H1 (cell line): ENCODE data around the gene DHX58. TPM values are rescaled to one million over a fixed set of nuclear protein-coding genes. Genes with fewer than 3 reads are reported as not detected.

Experiments
- CTCF ChIA-PET: fragments of 300-600 bp; sonication (Branson Sonifier 250); formaldehyde crosslinking; loops from one replicate; lab custom pipeline; 2021; ENCODE audit not compliant: partially characterized antibody; lab: Charles Lee
- POLR2A ChIA-PET: fragments of 300-600 bp; sonication (Branson Sonifier 250); formaldehyde crosslinking; loops from one replicate; lab custom pipeline; 2021; ENCODE audit warnings: inconsistent platforms; ENCODE audit not compliant: partially characterized antibody; lab: Charles Lee
- DNase-seq, 2 experiments: peaks; one replicate each; pipeline versions ENCODE4 v3.0.0 to v3.0.0-alpha.2; 2010 to 2022; ENCODE audit warnings: low spot score in 2 of 2, low read depth in 1 of 2, mixed read lengths in 1 of 2
- FAIRE-seq: peaks from 2 replicates; lab custom pipeline; 2011; peaks lifted over from hg19 to GRCh38; lab: Jason Lieb, UNC
- H2AFZ ChIP-seq: 2 replicates; pipeline ENCODE4 v1.8.1; 2012; ENCODE audit warnings: low read length, inconsistent platforms
- H2AK5ac ChIP-seq: 2 replicates; pipeline ENCODE4 v1.6.1; 2013; ENCODE audit warnings: low read depth, low read length
- H2BK120ac ChIP-seq: replicated peaks from 2 replicates; pipeline ENCODE3; 2013; ENCODE audit warnings: low read depth, low read length, inconsistent platforms
- H2BK12ac ChIP-seq: 2 replicates; pipeline ENCODE4 v1.6.1; 2013; ENCODE audit warnings: low read depth, low read length
- H2BK15ac ChIP-seq: 2 replicates; pipeline ENCODE4 v1.6.1; 2013; ENCODE audit warnings: low read length
- H2BK20ac ChIP-seq: 2 replicates; pipeline ENCODE4 v1.6.1; 2013; ENCODE audit warnings: low read length
- H2BK5ac ChIP-seq: 2 replicates; pipeline ENCODE4 v1.6.1; 2013; ENCODE audit warnings: low read depth, low read length
- H3K14ac ChIP-seq: 2 replicates; pipeline ENCODE4 v1.6.1; 2013; ENCODE audit warnings: inconsistent platforms; ENCODE audit not compliant: insufficient read length
- H3K18ac ChIP-seq: 2 replicates; pipeline ENCODE4 v1.6.1; 2013; ENCODE audit warnings: low read length; ENCODE audit errors: extremely low read depth
- H3K23ac ChIP-seq: 2 replicates; pipeline ENCODE4 v1.6.1; 2013; ENCODE audit warnings: inconsistent platforms; ENCODE audit not compliant: insufficient read length
- H3K23me2 ChIP-seq: 2 replicates; pipeline ENCODE4 v1.6.1; 2013; ENCODE audit warnings: low read depth, low read length
- H3K27ac ChIP-seq: 2 replicates; pipeline ENCODE4 v1.6.1; 2011; ENCODE audit warnings: low read depth, low read length, inconsistent platforms
- H3K27me3 ChIP-seq, 4 experiments: replicated peaks in 1 of 4; 1 replicate in 1 of 4; 2 replicates in 3 of 4; pipeline versions ENCODE4 v1.6.1 to v1.8.1; 2011 to 2013; ENCODE audit warnings: low read length in 3 of 4, mild to moderate bottlenecking in 3 of 4, inconsistent platforms in 2 of 4, mixed read lengths in 2 of 4, moderate library complexity in 1 of 4; ENCODE audit not compliant: control insufficient read depth in 3 of 4, insufficient read depth in 3 of 4; ENCODE audit errors: extremely low read depth in 1 of 4
- H3K36me3 ChIP-seq, 4 experiments: 2 replicates each; pipeline versions ENCODE4 v1.6.1 to v1.8.1; 2011 to 2013; ENCODE audit warnings: mild to moderate bottlenecking in 4 of 4, low read length in 3 of 4, moderate library complexity in 2 of 4, control low read depth in 1 of 4, inconsistent platforms in 1 of 4; ENCODE audit not compliant: insufficient read depth in 4 of 4, control insufficient read depth in 2 of 4
- H3K4ac ChIP-seq: replicated peaks from 2 replicates; pipeline ENCODE3; 2013; ENCODE audit warnings: low read length, low read depth, mixed read lengths, inconsistent platforms; ENCODE audit not compliant: insufficient read length
- H3K4me1 ChIP-seq, 4 experiments: replicated peaks in 1 of 4; 1 replicate in 1 of 4; 2 replicates in 3 of 4; pipeline versions ENCODE4 v1.6.1 to v1.8.1; 2011 to 2013; ENCODE audit warnings: low read length in 3 of 4, inconsistent platforms in 2 of 4, mixed read lengths in 1 of 4; ENCODE audit not compliant: insufficient read depth in 4 of 4, control insufficient read depth in 3 of 4
- H3K4me2 ChIP-seq, 2 experiments: 2 replicates each; pipeline versions ENCODE4 v1.6.1 to v1.8.1; 2011 to 2013; ENCODE audit warnings: low read depth in 2 of 2, low read length in 2 of 2, control low read depth in 1 of 2, inconsistent platforms in 1 of 2, mild to moderate bottlenecking in 1 of 2; ENCODE audit not compliant: insufficient read depth in 1 of 2
- H3K4me3 ChIP-seq, 4 experiments: fragments of 200-600, 300-600 bp in 1 of 4; sonication (generic), shearing (Covaris generic), sonication (Bioruptor Twin) in 1 of 4; 2 replicates each; pipeline versions ENCODE4 v1.5.1 to v1.8.1; 2011 to 2016; ENCODE audit warnings: low read length in 4 of 4, low read depth in 3 of 4, control low read depth in 2 of 4, inconsistent platforms in 2 of 4, mild to moderate bottlenecking in 2 of 4, mixed read lengths in 1 of 4, moderate library complexity in 1 of 4; ENCODE audit not compliant: insufficient read depth in 2 of 4; ENCODE audit errors: extremely low read depth in 1 of 4
- H3K56ac ChIP-seq: replicated peaks from 2 replicates; pipeline ENCODE3; 2013; ENCODE audit warnings: low read depth, mild to moderate bottlenecking, mixed read lengths, low read length, inconsistent platforms; ENCODE audit not compliant: insufficient read length
- H3K79me1 ChIP-seq: 2 replicates; pipeline ENCODE4 v1.6.1; 2013; ENCODE audit warnings: low read depth, low read length, control low read depth
- H3K79me2 ChIP-seq, 2 experiments: 2 replicates each; pipeline versions ENCODE4 v1.6.1 to v1.8.1; 2012 to 2013; ENCODE audit warnings: low read length in 2 of 2, mild to moderate bottlenecking in 2 of 2, inconsistent platforms in 1 of 2; ENCODE audit not compliant: insufficient read depth in 2 of 2, control insufficient read depth in 1 of 2
- H3K9ac ChIP-seq, 4 experiments: replicated peaks in 1 of 4; 1 replicate in 1 of 4; 2 replicates in 3 of 4; pipeline versions ENCODE4 v1.6.1 to v1.8.1; 2011 to 2013; ENCODE audit warnings: low read depth in 3 of 4, low read length in 3 of 4, control low read depth in 2 of 4, mild to moderate bottlenecking in 2 of 4, moderate library complexity in 2 of 4, inconsistent platforms in 1 of 4; ENCODE audit errors: extremely low read depth in 1 of 4
- H3K9me3 ChIP-seq, 2 experiments: 2 replicates each; pipeline versions ENCODE4 v1.6.1 to v1.8.1; 2012 to 2013; ENCODE audit warnings: mild to moderate bottlenecking in 2 of 2, moderate library complexity in 2 of 2, control low read depth in 1 of 2, inconsistent platforms in 1 of 2, low read depth in 1 of 2, low read length in 1 of 2, mixed read lengths in 1 of 2; ENCODE audit not compliant: insufficient read depth in 2 of 2
- H4K20me1 ChIP-seq, 2 experiments: replicated peaks in 1 of 2; 2 replicates each; pipeline versions ENCODE3 to v1.8.1; 2011 to 2013; ENCODE audit warnings: inconsistent platforms in 2 of 2, low read length in 2 of 2, mild to moderate bottlenecking in 1 of 2; ENCODE audit not compliant: insufficient read depth in 2 of 2, control insufficient read depth in 1 of 2
- H4K5ac ChIP-seq: 2 replicates; pipeline ENCODE4 v1.6.1; 2013; ENCODE audit warnings: low read length, low read depth, mixed read lengths, inconsistent platforms; ENCODE audit not compliant: insufficient read length
- H4K8ac ChIP-seq: 2 replicates; pipeline ENCODE4 v1.8.0; 2013; ENCODE audit warnings: mild to moderate bottlenecking, moderate library complexity, low read length, inconsistent platforms; ENCODE audit not compliant: insufficient read depth; ENCODE audit errors: extremely low read depth
- H4K91ac ChIP-seq: replicated peaks from 2 replicates; pipeline ENCODE3; 2013; ENCODE audit warnings: low read length, mixed read lengths, inconsistent platforms; ENCODE audit not compliant: insufficient read length
- SRF ChIP-seq: IDR thresholded peaks from 2 replicates; pipeline ENCODE4 v1.6.1; 2011; ENCODE audit warnings: mild to moderate bottlenecking, low read depth, low read length, moderate library complexity
- WGBS, 2 experiments: shearing (Covaris generic) in 1 of 2; methylation state at CpG; one replicate each; pipeline versions ENCODE4 v1.1.6 to v1.1.7; 2013 to 2015; ENCODE audit warnings: low lambda C conversion rate in 2 of 2, mixed read lengths in 2 of 2, inconsistent platforms in 1 of 2, low coverage in 1 of 2, missing lambda C conversion rate in 1 of 2; ENCODE audit not compliant: insufficient replicate concordance in 2 of 2, insufficient coverage in 1 of 2, insufficient read length in 1 of 2; ENCODE audit errors: extremely low coverage in 1 of 2, missing lambda C conversion rate in 1 of 2; 5-methylcytosine and 5-hydroxymethylcytosine counted together
- polyA plus RNA-seq, 7 experiments: library from polyadenylated mRNA; depleted of rRNA in 3 of 7; stranded (reverse) in 5 of 7; unstranded in 2 of 7; fragments of >200 nt in 5 of 7; fragments of 200-250 nt in 2 of 7; gene quantifications; 1 replicate in 5 of 7; 2 replicates in 1 of 7; 4 replicates in 1 of 7; pipeline versions ENCODE4 v1.2.1 to v1.2.3, GENCODE V29; 2011 to 2013; ENCODE audit warnings: missing spikeins in 2 of 7, mixed read lengths in 2 of 7
- total RNA-seq: library from RNA; stranded (reverse); fragmentation: NEBNext Ultra II Directional; extraction: Animal tissue kit (Norgen Biotek cat#: 25700); gene quantifications from 2 replicates; pipeline ENCODE4 v1.2.1, GENCODE V29; 2021

Gene DHX58
- total and polyA plus RNA-seq, 2 of the 8 experiments (the other 6 are each of a cell fraction or from before 2014, with no cell fraction given): 5.6 to 9.9 TPM

- peaks cover 0 to 5% (median 2%) of the 10 kb centered on the region in 4 experiments; a peak in 5 of 8 replicates for H3K36me3 ChIP-seq
- H4K91ac ChIP-seq: no peak overlapping the region
- H2BK20ac ChIP-seq: no peak overlapping the region
- peaks cover 2% of the 10 kb centered on the region; the same call in 1 of the 2 replicates for H3K23me2 ChIP-seq
- no peaks in the 10 kb centered on the region for H3K79me2 ChIP-seq
- H2AFZ ChIP-seq: no peak overlapping the region
- H3K56ac ChIP-seq: no peak overlapping the region
- no peak overlapping the region for H2AK5ac ChIP-seq
- DNase-seq: no peak
- no peak overlapping the region for H3K4me3 ChIP-seq
- H2BK120ac ChIP-seq: no peak overlapping the region
- H4K20me1 ChIP-seq: no peaks in the 10 kb centered on the region
- no peak overlapping the region for H4K8ac ChIP-seq
- no peak overlapping the region for H3K4me2 ChIP-seq
- H2BK15ac ChIP-seq: peak overlapping the region; percentile 93; the same call in 1 of the 2 replicates
- no peak overlapping the region for H3K4ac ChIP-seq
- WGBS, 2 experiments: 93% methylated on average over 9 of the region's 11 CpGs; no CpG with 5 or more reads in 1 of the 2 experiments
- H3K14ac ChIP-seq: no peak overlapping the region
- H3K27ac ChIP-seq: no peak overlapping the region
- H2BK5ac ChIP-seq: no peak overlapping the region
- no peaks in the 10 kb centered on the region for H3K9me3 ChIP-seq
- H3K79me1 ChIP-seq: no peaks in the 10 kb centered on the region
- no peak for FAIRE-seq
- no peaks in the 10 kb centered on the region for H3K27me3 ChIP-seq
- H3K23ac ChIP-seq: no peak overlapping the region
- H3K9ac ChIP-seq: no peak overlapping the region
- peaks cover 0 to 18% (median 10%) of the 10 kb centered on the region in 4 experiments; a peak in 6 of 7 replicates for H3K4me1 ChIP-seq
- no peak overlapping the region for H4K5ac ChIP-seq
- H3K18ac ChIP-seq: no peak overlapping the region
- H2BK12ac ChIP-seq: peak overlapping the region; percentile 52; the same call in 1 of the 2 replicates
- CTCF ChIA-PET: interaction anchor here (1.2 to 39.4 kb wide), 7 partner anchors 9 to 152 kb away, joined by 3 to 1084 read pairs (median 8); partner anchors contain the start of genes DNAJC7, KAT2A, NKIRAS2 and ZNF385C
- POLR2A ChIA-PET: interaction anchor here (0.7 to 7.2 kb wide), 9 partner anchors 10 to 99 kb away, joined by 3 to 51 read pairs (median 3); partner anchors contain the start of genes DNAJC7, HSPB9, KAT2A and NKIRAS2
- no peak for TF ChIP-seq SRF
These were observed 1.3 kb downstream of the DHX58 start for GRCh38 chr17:42111265-42111636.
